Panc1 (cell line): ENCODE measurements around the gene EGFL7.

ENCODE experiments used
- POLR2AphosphoS5 ChIP-seq: IDR thresholded peaks from 2 replicates; pipeline ENCODE4 v1.6.1; 2012; ENCODE audit warnings: mild to moderate bottlenecking, low read depth, low read length, moderate library complexity
- REST ChIP-seq, 2 experiments: IDR thresholded peaks; 2 replicates each; pipeline ENCODE4 v1.6.1; 2011 to 2012; ENCODE audit warnings: low read depth in 2 of 2, control low read depth in 1 of 2, low read length in 1 of 2, mild to moderate bottlenecking in 1 of 2, moderate library complexity in 1 of 2; ENCODE audit not compliant: insufficient read depth in 1 of 2
- SIN3A ChIP-seq: IDR thresholded peaks from 2 replicates; pipeline ENCODE4 v1.6.1; 2012; ENCODE audit warnings: low read depth, mild to moderate bottlenecking, low read length, moderate library complexity, borderline replicate concordance; ENCODE audit not compliant: insufficient read depth
- TCF7L2 ChIP-seq: IDR thresholded peaks from 2 replicates; pipeline ENCODE4 v1.6.1; 2011; ENCODE audit warnings: mild to moderate bottlenecking, low read depth, low read length, inconsistent platforms
- TF ChIP-seq, protein P1 (sequence below): fragments of 450-650 bp; IDR thresholded peaks from 2 replicates; pipeline ENCODE4 v1.5.1; 2017; ENCODE audit warnings: mild to moderate bottlenecking

DNA sequence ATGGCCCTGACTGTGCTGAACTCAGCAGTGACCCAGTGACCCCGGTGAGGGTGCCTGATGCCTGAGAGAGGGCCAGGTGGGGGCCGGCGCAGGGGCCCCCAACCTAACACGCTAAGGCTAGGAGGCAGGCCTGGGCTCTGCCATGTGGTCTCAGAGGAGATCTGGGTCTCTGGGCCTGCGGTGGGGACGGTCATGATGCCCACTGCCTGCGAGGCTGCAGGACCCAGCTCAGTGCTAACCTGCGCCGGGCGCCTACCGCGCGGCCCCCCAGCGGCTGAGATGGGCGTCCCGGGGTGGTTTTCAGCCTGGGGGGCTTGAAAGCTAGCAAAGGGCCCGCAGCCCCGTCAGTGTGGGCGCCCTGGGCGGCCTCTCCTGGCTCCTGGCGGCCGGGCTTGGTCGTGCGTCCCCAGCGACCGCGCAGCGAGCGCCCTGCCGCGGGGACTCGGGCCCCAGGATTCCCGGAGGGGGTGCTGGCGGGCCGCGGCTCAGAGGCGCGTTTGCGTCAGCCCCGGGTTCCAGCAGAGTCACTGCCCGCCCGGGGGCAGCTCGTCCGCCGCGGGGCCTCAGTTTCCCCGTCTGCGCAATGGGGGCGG is 2.5 kb downstream of the EGFL7 start:
- TF ChIP-seq, protein P1, sequence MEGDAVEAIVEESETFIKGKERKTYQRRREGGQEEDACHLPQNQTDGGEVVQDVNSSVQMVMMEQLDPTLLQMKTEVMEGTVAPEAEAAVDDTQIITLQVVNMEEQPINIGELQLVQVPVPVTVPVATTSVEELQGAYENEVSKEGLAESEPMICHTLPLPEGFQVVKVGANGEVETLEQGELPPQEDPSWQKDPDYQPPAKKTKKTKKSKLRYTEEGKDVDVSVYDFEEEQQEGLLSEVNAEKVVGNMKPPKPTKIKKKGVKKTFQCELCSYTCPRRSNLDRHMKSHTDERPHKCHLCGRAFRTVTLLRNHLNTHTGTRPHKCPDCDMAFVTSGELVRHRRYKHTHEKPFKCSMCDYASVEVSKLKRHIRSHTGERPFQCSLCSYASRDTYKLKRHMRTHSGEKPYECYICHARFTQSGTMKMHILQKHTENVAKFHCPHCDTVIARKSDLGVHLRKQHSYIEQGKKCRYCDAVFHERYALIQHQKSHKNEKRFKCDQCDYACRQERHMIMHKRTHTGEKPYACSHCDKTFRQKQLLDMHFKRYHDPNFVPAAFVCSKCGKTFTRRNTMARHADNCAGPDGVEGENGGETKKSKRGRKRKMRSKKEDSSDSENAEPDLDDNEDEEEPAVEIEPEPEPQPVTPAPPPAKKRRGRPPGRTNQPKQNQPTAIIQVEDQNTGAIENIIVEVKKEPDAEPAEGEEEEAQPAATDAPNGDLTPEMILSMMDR: no peak
- TF ChIP-seq SIN3A (no peak), POLR2AphosphoS5 (no peak), REST (IDR thresholded peaks at IDR 0.05; ENCODE audit: insufficient read depth in 1 of 2, low read depth in 2 of 2, low read length in 1 of 2) (no peak), TCF7L2 (no peak)
